Kidney (tissue), 22 donors: ENCODE results near the gene TNK2. TPM values are rescaled to one million over a fixed set of nuclear protein-coding genes. Genes with fewer than 3 reads are reported as not detected.
A peak's percentile ranks its signal among the peaks of the same experiment; 100 is the strongest.
"Not testable (repeated sequence)": the region's sequence is repeated elsewhere in the genome, so short reads cannot be mapped to it uniquely, and the experiment has no call there.

Experiments
- DNase-seq, 5 donors: peaks; one replicate each; pipeline ENCODE4 v3.0.0-alpha.2; 2013 to 2020
- FAIRE-seq: peaks from 2 replicates; lab custom pipeline; 2012; peaks lifted over from hg19 to GRCh38; lab: Jason Lieb, UNC
- H3K27ac ChIP-seq, 2 donors: one replicate each; pipeline ENCODE4 v1.7.0; 2013; ENCODE audit warnings: low read depth in 2 of 2, low read length in 2 of 2, inconsistent platforms in 1 of 2
- H3K27me3 ChIP-seq: one replicate; pipeline ENCODE4 v1.7.1; 2013; ENCODE audit warnings: low read length, inconsistent platforms; ENCODE audit not compliant: control insufficient read depth, insufficient read depth
- H3K36me3 ChIP-seq, 3 donors: one replicate each; pipeline versions ENCODE4 v1.7.0 to v1.7.1; 2013; ENCODE audit warnings: low read length in 3 of 3, control low read depth in 1 of 3, inconsistent platforms in 1 of 3; ENCODE audit not compliant: insufficient read depth in 3 of 3, control insufficient read depth in 2 of 3
- H3K4me1 ChIP-seq, 3 donors: one replicate each; pipeline versions ENCODE4 v1.7.0 to v1.7.1; 2013; ENCODE audit warnings: low read length in 3 of 3, inconsistent platforms in 1 of 3, low read depth in 1 of 3; ENCODE audit not compliant: control insufficient read depth in 2 of 3, insufficient read depth in 2 of 3
- H3K4me3 ChIP-seq, 3 donors: one replicate each; pipeline versions ENCODE4 v1.7.0 to v1.8.1; 2013; ENCODE audit warnings: low read length in 3 of 3, control low read depth in 1 of 3, inconsistent platforms in 1 of 3
- H3K9ac ChIP-seq, 3 donors: one replicate each; pipeline versions ENCODE4 v1.7.0 to v1.7.1; 2013; ENCODE audit warnings: low read length in 3 of 3, control low read depth in 1 of 3, inconsistent platforms in 1 of 3
- H3K9me3 ChIP-seq, 3 donors: one replicate each; pipeline versions ENCODE4 v1.7.0 to v1.7.1; 2013; ENCODE audit warnings: low read length in 3 of 3, control low read depth in 1 of 3, inconsistent platforms in 1 of 3; ENCODE audit not compliant: control insufficient read depth in 2 of 3, insufficient read depth in 1 of 3
- CTCF ChIP-seq: IDR thresholded peaks from 3 replicates; pipeline ENCODE4 v1.5.1; 2012; ENCODE audit warnings: mild to moderate bottlenecking, moderate library complexity, borderline replicate concordance; ENCODE audit not compliant: insufficient read depth; ENCODE audit errors: extremely low read depth
- intact Hi-C: fragments of 100-400 bp; cut with DNase I; formaldehyde crosslinking; loops from one replicate; pipeline ENCODE4 v1.11.1; 2022
- long read RNA-seq, 10 donors: library from polyadenylated mRNA in 1 of 10; unstranded in 1 of 10; transcript quantifications; one replicate each; pipeline ENCODE4 v2.0.0 and lab custom pipeline, GENCODE V29; 2021 to 2026
- polyA plus RNA-seq: library from polyadenylated mRNA; stranded (reverse); fragments of 350-450 nt; fragmentation: Illumina TruSeq; extraction: RNeasy Lipid Tissue Mini Kit (QIAGEN cat#74804); gene quantifications from one replicate; pipeline ENCODE4 v1.2.3, GENCODE V29; 2014; ENCODE audit warnings: low read depth, low replicate concordance; ENCODE audit not compliant: insufficient read depth
- total RNA-seq: library from RNA; stranded (reverse); fragmentation: NEBNext Ultra II Directional; extraction: Animal tissue kit (Norgen Biotek cat#: 25700); gene quantifications from one replicate; pipeline ENCODE4 v1.2.1, GENCODE V29; 2021
- donor health status: control.
- donor health status: control.
- donor health status: control.
- donor health status: control.
- donor health status: control.
- donor health status: DM: yes; HTN: yes; CAD: no.
- donor health status: Normal renal cell carcinoma (clear cell type).

Gene TNK2
- total RNA-seq, result 42.5 TPM
- 14.7 TPM for polyA plus RNA-seq
- long read RNA-seq, donor 1, partial matches to known transcripts, result 0 of 2 reads
- long read RNA-seq, donor 1, other reads (novel, unspliced or antisense), result 0 of 2 reads
- long read RNA-seq, donor 2, partial matches to known transcripts, result 0 of 1 reads
- long read RNA-seq, donor 2, other reads (novel, unspliced or antisense), result 0 of 1 reads
- long read RNA-seq, donor 3, partial matches to known transcripts, result 0 of 1 reads
- long read RNA-seq, donor 3, other reads (novel, unspliced or antisense), result 0 of 1 reads
- long read RNA-seq, donor 4, result 0 reads
- long read RNA-seq, donor 5, result 0 reads
- long read RNA-seq, donor 6, partial matches to known transcripts, result 0 of 3 reads
- long read RNA-seq, donor 6, other reads (novel, unspliced or antisense), result 0 of 3 reads
- long read RNA-seq, donor 7, transcript TNK2-205 (4 exons, 3,377 nt), result major isoform, 7 of 10 reads
- long read RNA-seq, donor 7, partial matches to known transcripts, result 1 of 10 reads
- long read RNA-seq, donor 7, other reads (novel, unspliced or antisense), result 2 of 10 reads
- long read RNA-seq, donor 8, partial matches to known transcripts, result 0 of 2 reads
- long read RNA-seq, donor 8, other reads (novel, unspliced or antisense), result 0 of 2 reads
- long read RNA-seq, donor 9, partial matches to known transcripts, result 0 of 1 reads
- long read RNA-seq, donor 9, other reads (novel, unspliced or antisense), result 0 of 1 reads
- long read RNA-seq, donor 10, partial matches to known transcripts, result 0 of 2 reads
- long read RNA-seq, donor 10, other reads (novel, unspliced or antisense), result 0 of 2 reads

GRCh38 chr3:195907934-195908693, at the start of gene TNK2:
TNK2 (minus strand) TSS chr3:195908551; CDS start chr3:195888588, 19,963 bp downstream.
- H3K9me3 ChIP-seq, result no peaks in the 10 kb centered on the region
- peak within 1 kb of the TSS in 1 of 2 donors; percentile 53 for H3K27ac ChIP-seq
- FAIRE-seq (no peak), DNase-seq (peak in 4 of 5 donors; percentile 51 to 86 (median 72))
- peak within 1 kb of the TSS; percentile 16 to 35 (median 18) for H3K9ac ChIP-seq
- H3K4me3 ChIP-seq, result peak within 1 kb of the TSS; percentile 23 to 72 (median 64)
- intact Hi-C loops, result no loop called here
- no peaks in the 10 kb centered on the region for H3K27me3 ChIP-seq
- no peak for TF ChIP-seq CTCF
- H3K36me3 ChIP-seq, result no peaks in the 10 kb centered on the region
- H3K4me1 ChIP-seq, result peaks cover 0 to 22% (median 9%) of the 10 kb centered on the region in 3 donors

- peaks cover 0 to 2% (median 0%) of the 10 kb centered on the region in 3 donors for H3K4me1 ChIP-seq
Observed at GRCh38 chr3:195956577-195956976, 48.2 kb upstream of the TNK2 start.

DNA sequence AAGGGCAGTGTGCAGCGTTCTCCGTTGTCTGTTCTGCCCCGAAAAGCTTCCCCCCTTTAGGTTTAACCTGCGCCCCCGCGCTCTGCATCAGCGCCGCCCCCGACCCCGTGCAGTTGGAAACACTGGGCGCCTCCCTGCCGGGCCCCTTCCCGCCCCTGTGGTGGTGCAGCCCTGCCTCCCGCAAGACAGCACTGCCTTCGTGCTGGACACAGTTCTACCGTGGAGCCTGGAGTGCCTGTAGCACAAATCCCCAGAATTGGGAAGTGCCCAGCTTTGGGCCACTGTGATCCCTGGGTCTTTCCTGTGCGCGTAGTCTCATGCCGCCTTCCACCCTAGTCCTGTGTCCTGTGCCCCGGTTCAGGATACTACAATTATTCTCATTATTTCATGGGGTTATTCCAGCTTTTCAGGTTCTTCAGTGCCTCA, 47.1 kb upstream of the TNK2 start:
- FAIRE-seq, H3K27ac ChIP-seq, H3K27me3 ChIP-seq, H3K4me3 ChIP-seq, H3K36me3 ChIP-seq, H3K9ac ChIP-seq, H3K4me1 ChIP-seq, H3K9me3 ChIP-seq, intact Hi-C loops: not testable (repeated sequence)
- DNase-seq, result peak in 1 of 5 donors; percentile 37

More at GRCh38 chr3:195956577-195956976, 48.2 kb upstream of the TNK2 start:
- FAIRE-seq, result no peak
- TF ChIP-seq CTCF, result no peak
- no peak overlapping the region for H3K9ac ChIP-seq
- no peak overlapping the region for H3K4me3 ChIP-seq
- H3K9me3 ChIP-seq, result no peaks in the 10 kb centered on the region
- no peaks in the 10 kb centered on the region for H3K27me3 ChIP-seq
- DNase-seq, result no peak
- no peaks in the 10 kb centered on the region for H3K36me3 ChIP-seq
- no peak overlapping the region for H3K27ac ChIP-seq
- intact Hi-C loops, result no loop called here

- not testable (repeated sequence) for H3K9ac ChIP-seq
Observed at GRCh38 chr3:195954752-195955119, 46.4 kb upstream of the TNK2 start.

GRCh38 chr3:195954052-195954751, 45.9 kb upstream of the TNK2 start:
- intact Hi-C loops, H3K9ac ChIP-seq: not testable (repeated sequence)

More at GRCh38 chr3:195954752-195955119, 46.4 kb upstream of the TNK2 start:
- peak in 1 of 5 donors; percentile 82 for DNase-seq
- H3K9me3 ChIP-seq, H3K27me3 ChIP-seq, H3K27ac ChIP-seq, intact Hi-C loops, H3K36me3 ChIP-seq, FAIRE-seq, H3K4me1 ChIP-seq, H3K4me3 ChIP-seq: not testable (repeated sequence)

More at GRCh38 chr3:195954052-195954751, 45.9 kb upstream of the TNK2 start:
- DNase-seq, result peak; percentile 73 to 96 (median 79)
- H3K9me3 ChIP-seq, H3K4me1 ChIP-seq, H3K27me3 ChIP-seq, H3K27ac ChIP-seq, FAIRE-seq, H3K36me3 ChIP-seq, H3K4me3 ChIP-seq: not testable (repeated sequence)
